Testis (tissue), 3 donors: Measurements from ENCODE around the gene DDX56. TPM values are rescaled to one million over a fixed set of nuclear protein-coding genes. Genes with fewer than 3 reads are reported as not detected.

Experiments
- DNase-seq: peaks from one replicate; pipeline ENCODE4 v3.0.0-alpha.2; 2019
- H3K27ac ChIP-seq, 2 donors: fragments of 200-600 bp; sonication (generic); one replicate each; pipeline ENCODE4 v1.5.1; 2019
- H3K27me3 ChIP-seq: fragments of 200-600 bp; sonication (generic); one replicate; pipeline ENCODE4 v1.5.1; 2019
- H3K36me3 ChIP-seq: fragments of 200-600 bp; sonication (generic); one replicate; pipeline ENCODE4 v1.5.1; 2017; ENCODE audit warnings: low read depth; ENCODE audit errors: missing control alignments
- H3K4me1 ChIP-seq: fragments of 200-600 bp; sonication (generic); one replicate; pipeline ENCODE4 v1.5.1; 2019
- H3K4me3 ChIP-seq, 2 donors: fragments of 200-600 bp; sonication (generic); one replicate each; pipeline ENCODE4 v1.5.1; 2017 to 2019
- H3K9me3 ChIP-seq: fragments of 200-600 bp; sonication (generic); one replicate; pipeline ENCODE4 v1.5.1; 2017
- CTCF ChIP-seq, 3 experiments: fragments of 450-650 bp in 2 of 3; fragments of 200-600 bp in 1 of 3; sonication (generic) in 1 of 3; IDR thresholded peaks; one replicate each; pipeline ENCODE4 v1.5.1; 2016 to 2019; ENCODE audit warnings: antibody characterized with exemption in 3 of 3, mild to moderate bottlenecking in 2 of 3, moderate library complexity in 1 of 3
- POLR2A ChIP-seq: fragments of 450-650 bp; IDR thresholded peaks from one replicate; pipeline ENCODE4 v1.6.1; 2017; ENCODE audit warnings: antibody characterized with exemption, mild to moderate bottlenecking, moderate library complexity
- WGBS, 2 donors: methylation state at CpG; one replicate each; pipeline ENCODE4 v1.1.5; 2018; 5-methylcytosine and 5-hydroxymethylcytosine counted together
- intact Hi-C: fragments of 100-400 bp; cut with DNase I; formaldehyde crosslinking; loops from one replicate; pipeline ENCODE4 v1.15.1; 2023; ENCODE audit warnings: low total_unique reads
- polyA plus RNA-seq: library from polyadenylated mRNA; stranded (reverse); fragments of 350-450 nt; fragmentation: Illumina TruSeq; extraction: RNeasy Lipid Tissue Mini Kit (QIAGEN cat#74804); gene quantifications from one replicate; pipeline ENCODE4 v1.2.3, GENCODE V29; 2014; ENCODE audit warnings: low read depth, low replicate concordance; ENCODE audit not compliant: insufficient read depth
- total RNA-seq, 2 donors: library from RNA; depleted of rRNA; stranded (reverse); fragments of >200 nt; gene quantifications; one replicate each; pipeline ENCODE4 v1.2.3, GENCODE V29; 2016

The DDX56 gene
- total and polyA plus RNA-seq, 3 donors from 2014 or later: 58.8 to 72.8 (median 68.8) TPM

DNA sequence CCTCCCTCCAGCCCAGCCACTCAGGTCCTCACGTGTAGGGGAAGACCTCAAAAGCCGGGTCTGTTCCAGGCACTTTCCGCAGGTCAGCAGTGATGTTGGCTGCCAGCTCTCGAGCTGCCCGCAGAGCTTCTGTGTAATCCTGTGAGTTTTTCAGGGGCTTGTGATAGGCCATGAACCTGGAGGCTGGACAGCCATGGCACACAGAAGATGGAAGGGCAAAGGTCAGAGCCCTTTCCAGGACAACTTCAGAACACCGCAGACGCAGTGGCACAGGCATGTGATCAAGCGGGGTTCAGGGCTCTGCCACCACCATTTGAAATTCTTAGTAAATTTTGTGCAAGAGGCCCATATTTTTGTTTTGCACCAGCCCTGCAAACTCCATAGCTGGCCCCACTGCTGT lies 56.5 kb downstream of the DDX56 start:
- intact Hi-C loops: no loop called here
- 86 to 94% methylated on average over 8 of the region's 8 CpGs for WGBS, 2 donors
- H3K27me3 ChIP-seq: no peaks in the 10 kb centered on the region
- DNase-seq: no peak
- no peak overlapping the region for H3K27ac ChIP-seq
- H3K9me3 ChIP-seq: no peaks in the 10 kb centered on the region
- H3K4me3 ChIP-seq: no peak overlapping the region
- TF ChIP-seq POLR2A (no peak), CTCF (IDR thresholded peaks at IDR 0.05) (no peak)
- no peaks in the 10 kb centered on the region for H3K4me1 ChIP-seq
- no peaks in the 10 kb centered on the region for H3K36me3 ChIP-seq

Other genes with a start within 250 kb of the DDX56 start
- 10 to 100 TPM; 12.1 to 12.5 TPM for gene CAMK2B, start 248.3 kb downstream of the DDX56 start, total RNA-seq
- 4.0 TPM for gene CAMK2B, start 248.3 kb downstream of the DDX56 start, polyA plus RNA-seq
- gene NUDCD3, start 83.2 kb downstream of the DDX56 start, total RNA-seq: 10 to 100 TPM; 50.6 to 54.6 TPM
- 112 TPM for gene NUDCD3, start 83.2 kb downstream of the DDX56 start, polyA plus RNA-seq
- gene NPC1L1, start 32.6 kb downstream of the DDX56 start, total RNA-seq: under 1 TPM; 0.37 to 0.55 TPM
- 0.83 TPM for gene NPC1L1, start 32.6 kb downstream of the DDX56 start, polyA plus RNA-seq
- gene TMED4, start 8.3 kb upstream of the DDX56 start, total RNA-seq: 100 to 1,000 TPM; 164 to 236 TPM
- 77.8 TPM for gene TMED4, start 8.3 kb upstream of the DDX56 start, polyA plus RNA-seq
- gene OGDH, start 32.7 kb upstream of the DDX56 start, total RNA-seq: 10 to 100 TPM; 82.4 to 95.1 TPM
- 87.0 TPM for gene OGDH, start 32.7 kb upstream of the DDX56 start, polyA plus RNA-seq
- gene ZMIZ2, start 174.9 kb upstream of the DDX56 start, total RNA-seq: 10 to 100 TPM; 47.9 to 85.9 TPM
- gene ZMIZ2, start 174.9 kb upstream of the DDX56 start, polyA plus RNA-seq: 86.6 TPM
- gene PPIA, start 222.8 kb upstream of the DDX56 start, total RNA-seq: 100 to 1,000 TPM; 616 to 873 TPM
- 918 TPM for gene PPIA, start 222.8 kb upstream of the DDX56 start, polyA plus RNA-seq